Measurements from ENCODE around the gene DAB2IP.

Gene DAB2IP

GRCh38 chr9:121609822-121610637 lies 41.4 kb upstream of the DAB2IP start:
- Histone ChIP-seq H4K20me1 (ENCODE audit: insufficient read depth, low read length) (no peaks in the 10 kb centered on the region), H3K9me2 (ENCODE audit: low read depth, low read length) (no peaks in the 10 kb centered on the region), H3K4me1 (ENCODE audit: insufficient read depth, low read length, severe bottlenecking) (no peaks in the 10 kb centered on the region), H3K4me3 (ENCODE audit: low read depth, low read length, poor library complexity, severe bottlenecking) (no peak overlapping the region), H3K79me2 (ENCODE audit: insufficient read depth, low read length) (no peaks in the 10 kb centered on the region), H2AFZ (ENCODE audit: low read length) (no peak overlapping the region), H3F3A (ENCODE audit: insufficient read depth, low read length) (no peaks in the 10 kb centered on the region), H3K4me2 (ENCODE audit: low read length) (no peak overlapping the region), H3K9me3 (ENCODE audit: low read length) (no peaks in the 10 kb centered on the region), H3K9ac (ENCODE audit: low read length) (no peak overlapping the region), H3K36me3 (ENCODE audit: insufficient read depth, low read length) (no peaks in the 10 kb centered on the region), H3K27me3 (ENCODE audit: insufficient read depth, low read length) (no peaks in the 10 kb centered on the region; the same call in 1 of the 2 replicates), H3K27ac (ENCODE audit: low read depth, low read length, poor library complexity, severe bottlenecking) (no peak overlapping the region)
- no peak for TF ChIP-seq EZH2 (IDR thresholded peaks at IDR 0.05; ENCODE audit: borderline replicate concordance, low read length)
- no peak for TF ChIP-seq CTCF (IDR thresholded peaks at IDR 0.05; ENCODE audit: low read length)

GRCh38 chr9:121610638-121610953 lies 40.8 kb upstream of the DAB2IP start:
- Histone ChIP-seq H3K4me1 (ENCODE audit: insufficient read depth, low read length, severe bottlenecking) (no peaks in the 10 kb centered on the region), H3K9me3 (ENCODE audit: low read length) (no peaks in the 10 kb centered on the region), H2AFZ (ENCODE audit: low read length) (no peak overlapping the region), H3K36me3 (ENCODE audit: insufficient read depth, low read length) (no peaks in the 10 kb centered on the region), H3K4me2 (ENCODE audit: low read length) (no peak overlapping the region), H3K79me2 (ENCODE audit: insufficient read depth, low read length) (no peaks in the 10 kb centered on the region), H3F3A (ENCODE audit: insufficient read depth, low read length) (no peaks in the 10 kb centered on the region), H3K4me3 (ENCODE audit: low read depth, low read length, poor library complexity, severe bottlenecking) (no peak overlapping the region), H4K20me1 (ENCODE audit: insufficient read depth, low read length) (no peaks in the 10 kb centered on the region), H3K27me3 (ENCODE audit: insufficient read depth, low read length) (no peaks in the 10 kb centered on the region; the same call in 1 of the 2 replicates), H3K27ac (ENCODE audit: low read depth, low read length, poor library complexity, severe bottlenecking) (no peak overlapping the region), H3K9ac (ENCODE audit: low read length) (no peak overlapping the region), H3K9me2 (ENCODE audit: low read depth, low read length) (no peaks in the 10 kb centered on the region)
- TF ChIP-seq CTCF (IDR thresholded peaks at IDR 0.05; ENCODE audit: low read length) (peak; percentile 25; the same call in 1 of the 2 replicates), EZH2 (IDR thresholded peaks at IDR 0.05; ENCODE audit: borderline replicate concordance, low read length) (no peak)

- no peaks in the 10 kb centered on the region for H4K20me1 ChIP-seq (ENCODE audit: insufficient read depth, low read length)
- no peak for TF ChIP-seq EZH2 (IDR thresholded peaks at IDR 0.05; ENCODE audit: borderline replicate concordance, low read length)
- TF ChIP-seq CTCF (IDR thresholded peaks at IDR 0.05; ENCODE audit: low read length), result no peak
- H3F3A ChIP-seq (ENCODE audit: insufficient read depth, low read length), result no peaks in the 10 kb centered on the region
- H3K4me2 ChIP-seq (ENCODE audit: low read length), result no peak overlapping the region
- H3K27me3 ChIP-seq (ENCODE audit: insufficient read depth, low read length), result no peaks in the 10 kb centered on the region; the same call in none of the 2 replicates
- no peak overlapping the region for H3K27ac ChIP-seq (ENCODE audit: low read depth, low read length, poor library complexity, severe bottlenecking)
- no peaks in the 10 kb centered on the region for H3K36me3 ChIP-seq (ENCODE audit: insufficient read depth, low read length)
- H2AFZ ChIP-seq (ENCODE audit: low read length), result no peak overlapping the region
- H3K9me3 ChIP-seq (ENCODE audit: low read length), result no peaks in the 10 kb centered on the region
- H3K9ac ChIP-seq (ENCODE audit: low read length), result no peak overlapping the region
- H3K79me2 ChIP-seq (ENCODE audit: insufficient read depth, low read length), result no peaks in the 10 kb centered on the region
- no peak overlapping the region for H3K4me3 ChIP-seq (ENCODE audit: low read depth, low read length, poor library complexity, severe bottlenecking)
- no peaks in the 10 kb centered on the region for H3K4me1 ChIP-seq (ENCODE audit: insufficient read depth, low read length, severe bottlenecking)
- no peaks in the 10 kb centered on the region for H3K9me2 ChIP-seq (ENCODE audit: low read depth, low read length)
Measured at GRCh38 chr9:121612511-121612998, 38.9 kb upstream of the DAB2IP start.

Measured in OCI-LY1 (cell line).